Heart right ventricle (tissue), 16 donors: ENCODE data around the gene SLIT1. TPM values are rescaled to one million over a fixed set of nuclear protein-coding genes. Genes with fewer than 3 reads are reported as not detected.

Experiments
- ATAC-seq, 8 donors: fragments of 200-7000 bp; cut with Tn5 transposase; one replicate each; pipeline ENCODE4 v1.9.1; 2020; ENCODE audit warnings: mild to moderate bottlenecking in 8 of 8, moderate library complexity in 8 of 8, moderate number of reproducible peaks in 1 of 8
- DNase-seq, 2 donors: peaks; one replicate each; pipeline ENCODE4 v3.0.0-alpha.2; 2020
- H3K27ac ChIP-seq, 10 donors: fragments of 200-600 bp; sonication (generic) in 2 of 10; one replicate each; pipeline versions ENCODE4 v1.5.0 to v1.8.0; 2020 to 2022; ENCODE audit warnings: mild to moderate bottlenecking in 3 of 10
- H3K27me3 ChIP-seq, 7 donors: fragments of 200-600 bp; one replicate each; pipeline ENCODE4 v1.8.0; 2021 to 2022; ENCODE audit warnings: mild to moderate bottlenecking in 2 of 7
- H3K36me3 ChIP-seq, 9 donors: fragments of 200-600 bp; sonication (generic) in 1 of 9; one replicate each; pipeline versions ENCODE4 v1.5.0 to v1.8.0; 2020 to 2022; ENCODE audit warnings: mild to moderate bottlenecking in 2 of 9
- H3K4me1 ChIP-seq, 9 donors: fragments of 200-600 bp; sonication (generic) in 1 of 9; one replicate each; pipeline versions ENCODE4 v1.5.0 to v1.8.0; 2020 to 2022; ENCODE audit warnings: mild to moderate bottlenecking in 4 of 9
- H3K4me3 ChIP-seq, 10 donors: fragments of 200-600 bp; sonication (generic) in 2 of 10; one replicate each; pipeline versions ENCODE4 v1.5.0 to v1.8.0; 2020 to 2022; ENCODE audit warnings: mild to moderate bottlenecking in 7 of 10, moderate library complexity in 2 of 10
- H3K9me3 ChIP-seq, 11 donors: fragments of 200-600 bp in 10 of 11; sonication (generic) in 2 of 11; one replicate each; pipeline versions ENCODE4 v1.5.0 to v1.8.0; 2013 to 2022; ENCODE audit warnings: mild to moderate bottlenecking in 2 of 11, control low read depth in 1 of 11, moderate library complexity in 1 of 11
- WGBS, 2 donors: extraction: QIAGEN DNeasy Blood & Tissue Kit; methylation state at CpG; one replicate each; pipeline ENCODE4 v1.1.7; 2013; ENCODE audit warnings: inconsistent platforms in 1 of 2; 5-methylcytosine and 5-hydroxymethylcytosine counted together
- intact Hi-C, 10 donors: fragments of 100-400 bp; cut with DNase I; formaldehyde crosslinking; loops; one replicate each; pipeline versions ENCODE4 v1.11.1 to v1.14.2; 2022
- polyA plus RNA-seq, 2 donors: library from polyadenylated mRNA; stranded (reverse); fragments of 200-250 nt; gene quantifications; one replicate each; pipeline ENCODE4 v1.2.3, GENCODE V29; 2013
- total RNA-seq, 10 donors: library from RNA; stranded (reverse); fragmentation: NEBNext Ultra II Directional in 3 of 10; extraction: Animal tissue kit (Norgen Biotek cat#: 25700) in 3 of 10; gene quantifications; one replicate each; pipeline versions ENCODE4 v1.2.1 to v1.2.4, GENCODE V29; 2021 to 2023
- TF ChIP-seq, protein P1 (sequence below), 9 donors: fragments of 200-600 bp; sonication (generic) in 2 of 9; IDR thresholded peaks; one replicate each; pipeline versions ENCODE4 v1.5.0 to v1.8.0; 2021 to 2022; ENCODE audit warnings: antibody characterized with exemption in 9 of 9, mild to moderate bottlenecking in 5 of 9, moderate library complexity in 1 of 9
- donor health status: Arrhythmogenic right ventricular cardiomyopathy.
- donor health status: ischemic (EF 13 %, LVEDD 7.1; RV severe dilation, severe dysfunction).
- donor health status: healthy with polysubstance abuse.
- donor health status: DM: no; HTN: yes; CAD: no.
- donor health status: DM: no; HTN: no; CAD: no.
- donor health status: ischemic (EF 25% LVEDD 6.9; RV normal size, moderate dysfunction).
- donor health status: ischemic (EF 25% LVEDD 5.7; RV mildly dilated, moderate dysfunction).
- donor health status: healthy.
- donor health status: DM: yes; HTN: yes; CAD: no.
- donor health status: Ischemic cardiomyopathy.
- donor health status: ischemic (EF 35%, LVEDD 5.7; RV mildly dilated, moderate dysfunction).
- donor health status: nonischemic (EF 11% LVEDD 7.7; RV severe dilation, severe dysfunction).
- donor health status: DM: yes; HTN: yes; CAD: no.
- donor health status: PGD.
- donor health status: ischemic (EF 29% LVEDD 5.4; RV normal size, mild dysfunction).
- donor health status: nonischemic (EF 23%, LVEDD 6.1; RV moderate dilation, normal function).

Gene SLIT1
- total and polyA plus RNA-seq, 12 donors, result 0.04 to 0.31 (median 0.13) TPM; not detected in 1

DNA sequence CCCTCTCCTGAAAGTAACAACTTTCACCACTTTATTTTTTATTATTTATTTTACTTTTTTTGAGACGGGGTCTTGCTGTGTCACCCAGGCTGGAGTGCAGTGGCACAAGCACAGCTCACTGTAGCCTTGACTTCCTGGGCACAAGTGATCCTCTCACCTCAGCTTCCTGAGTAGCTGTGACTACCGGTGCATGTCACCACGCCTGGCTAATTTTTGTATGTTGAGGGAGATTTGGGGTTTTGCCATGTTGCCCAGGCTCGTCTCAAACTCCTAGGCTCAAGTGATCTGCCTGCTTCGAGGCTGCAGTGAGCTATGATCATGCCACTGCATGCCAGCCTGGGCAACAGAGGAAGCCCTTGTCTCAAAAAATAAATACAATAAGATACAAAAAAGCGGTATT is 14.9 kb upstream of the SLIT1 start:
- Histone ChIP-seq H3K4me1 (peaks cover 0 to 14% (median 7%) of the 10 kb centered on the region in 9 donors), H3K9me3 (peaks cover 0 to 5% (median 0%) of the 10 kb centered on the region in 11 donors), H3K27ac (no peak overlapping the region), H3K4me3 (no peak overlapping the region), H3K27me3 (peaks cover 0 to 51% (median 18%) of the 10 kb centered on the region in 7 donors), H3K36me3 (no peaks in the 10 kb centered on the region)
- intact Hi-C loops, result no loop called here
- DNase-seq, result no peak
- WGBS, 2 donors, result 74 to 82% methylated on average over 6 of the region's 6 CpGs
- ATAC-seq, result no peak
- TF ChIP-seq, protein P1, sequence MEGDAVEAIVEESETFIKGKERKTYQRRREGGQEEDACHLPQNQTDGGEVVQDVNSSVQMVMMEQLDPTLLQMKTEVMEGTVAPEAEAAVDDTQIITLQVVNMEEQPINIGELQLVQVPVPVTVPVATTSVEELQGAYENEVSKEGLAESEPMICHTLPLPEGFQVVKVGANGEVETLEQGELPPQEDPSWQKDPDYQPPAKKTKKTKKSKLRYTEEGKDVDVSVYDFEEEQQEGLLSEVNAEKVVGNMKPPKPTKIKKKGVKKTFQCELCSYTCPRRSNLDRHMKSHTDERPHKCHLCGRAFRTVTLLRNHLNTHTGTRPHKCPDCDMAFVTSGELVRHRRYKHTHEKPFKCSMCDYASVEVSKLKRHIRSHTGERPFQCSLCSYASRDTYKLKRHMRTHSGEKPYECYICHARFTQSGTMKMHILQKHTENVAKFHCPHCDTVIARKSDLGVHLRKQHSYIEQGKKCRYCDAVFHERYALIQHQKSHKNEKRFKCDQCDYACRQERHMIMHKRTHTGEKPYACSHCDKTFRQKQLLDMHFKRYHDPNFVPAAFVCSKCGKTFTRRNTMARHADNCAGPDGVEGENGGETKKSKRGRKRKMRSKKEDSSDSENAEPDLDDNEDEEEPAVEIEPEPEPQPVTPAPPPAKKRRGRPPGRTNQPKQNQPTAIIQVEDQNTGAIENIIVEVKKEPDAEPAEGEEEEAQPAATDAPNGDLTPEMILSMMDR (IDR thresholded peaks at IDR 0.05), result no peak

DNA sequence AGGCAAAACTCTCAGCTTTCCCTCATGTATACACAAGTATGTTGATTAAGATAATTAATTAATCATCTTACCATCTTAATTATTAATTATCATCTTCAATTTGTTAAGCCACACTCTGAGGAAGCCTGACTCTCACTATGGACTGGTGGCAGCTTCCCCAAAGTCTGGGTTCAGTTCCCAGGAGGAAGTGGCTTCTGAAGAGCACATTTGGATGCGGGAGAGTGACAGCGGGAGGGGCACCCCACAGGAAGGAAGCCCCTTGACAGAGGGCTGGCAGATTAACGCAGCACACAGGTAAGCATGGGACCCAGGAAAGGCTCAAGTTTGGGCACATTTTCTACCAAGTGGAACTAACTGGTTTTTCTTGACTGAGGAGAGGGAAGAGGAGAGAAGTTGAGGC is 13.4 kb upstream of the SLIT1 start:
- H3K9me3 ChIP-seq, result peaks cover 0 to 5% (median 0%) of the 10 kb centered on the region in 11 donors

DNA sequence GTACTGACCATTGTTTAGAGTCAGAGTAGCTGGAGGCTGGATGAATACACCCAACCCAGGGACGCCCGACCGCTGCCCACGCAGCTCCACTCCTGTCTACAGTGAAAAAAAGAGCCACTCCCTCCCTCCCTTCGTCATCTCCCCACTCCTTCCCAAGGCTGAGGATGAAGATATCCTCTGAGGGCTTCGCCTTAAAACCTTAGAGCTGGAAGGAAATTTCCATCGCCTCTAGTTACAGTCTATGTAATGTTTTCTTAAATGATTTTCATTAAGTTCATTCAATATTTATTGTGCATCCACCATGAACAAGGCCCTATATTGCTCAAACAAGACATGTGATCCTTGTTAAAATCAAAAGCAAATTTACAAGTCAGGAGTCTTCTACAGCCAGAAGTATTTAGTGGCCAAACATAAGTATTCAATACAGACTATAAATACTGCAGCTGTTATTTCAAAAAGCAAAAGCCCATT is 11.3 kb upstream of the SLIT1 start:
- Histone ChIP-seq H3K9me3 (no peaks in the 10 kb centered on the region), H3K27me3 (peaks cover 0 to 74% (median 22%) of the 10 kb centered on the region in 7 donors), H3K4me3 (no peak overlapping the region), H3K36me3 (no peaks in the 10 kb centered on the region), H3K27ac (no peak overlapping the region), H3K4me1 (peaks cover 0 to 14% (median 7%) of the 10 kb centered on the region in 9 donors)
- no peak for DNase-seq
- intact Hi-C loops, result loop anchor here in 2 of 10 donors (5.0 kb wide), 1 partner anchor 120 kb away; no protein-coding TSS in a partner anchor
- 62 to 74% methylated on average over 7 of the region's 7 CpGs for WGBS, 2 donors
- peak in 3 of 8 donors; percentile 50 to 68 (median 67) for ATAC-seq
- TF ChIP-seq, protein P1 (IDR thresholded peaks at IDR 0.05), result no peak

More for the DNA sequence above, 13.4 kb upstream of the SLIT1 start:
- DNase-seq (no peak), ATAC-seq (no peak)
- no peak overlapping the region for H3K4me3 ChIP-seq
- no peak overlapping the region for H3K27ac ChIP-seq
- TF ChIP-seq, protein P1 (IDR thresholded peaks at IDR 0.05), result no peak
- WGBS, 2 donors, result 59 to 70% methylated on average over 3 of the region's 3 CpGs
- H3K27me3 ChIP-seq, result peaks cover 0 to 65% (median 20%) of the 10 kb centered on the region in 7 donors
- peaks cover 0 to 14% (median 7%) of the 10 kb centered on the region in 9 donors for H3K4me1 ChIP-seq
- H3K36me3 ChIP-seq, result no peaks in the 10 kb centered on the region
- intact Hi-C loops, result loop anchor here in 2 of 10 donors (5.0 kb wide), 1 partner anchor 122 kb away; no protein-coding TSS in a partner anchor

DNA sequence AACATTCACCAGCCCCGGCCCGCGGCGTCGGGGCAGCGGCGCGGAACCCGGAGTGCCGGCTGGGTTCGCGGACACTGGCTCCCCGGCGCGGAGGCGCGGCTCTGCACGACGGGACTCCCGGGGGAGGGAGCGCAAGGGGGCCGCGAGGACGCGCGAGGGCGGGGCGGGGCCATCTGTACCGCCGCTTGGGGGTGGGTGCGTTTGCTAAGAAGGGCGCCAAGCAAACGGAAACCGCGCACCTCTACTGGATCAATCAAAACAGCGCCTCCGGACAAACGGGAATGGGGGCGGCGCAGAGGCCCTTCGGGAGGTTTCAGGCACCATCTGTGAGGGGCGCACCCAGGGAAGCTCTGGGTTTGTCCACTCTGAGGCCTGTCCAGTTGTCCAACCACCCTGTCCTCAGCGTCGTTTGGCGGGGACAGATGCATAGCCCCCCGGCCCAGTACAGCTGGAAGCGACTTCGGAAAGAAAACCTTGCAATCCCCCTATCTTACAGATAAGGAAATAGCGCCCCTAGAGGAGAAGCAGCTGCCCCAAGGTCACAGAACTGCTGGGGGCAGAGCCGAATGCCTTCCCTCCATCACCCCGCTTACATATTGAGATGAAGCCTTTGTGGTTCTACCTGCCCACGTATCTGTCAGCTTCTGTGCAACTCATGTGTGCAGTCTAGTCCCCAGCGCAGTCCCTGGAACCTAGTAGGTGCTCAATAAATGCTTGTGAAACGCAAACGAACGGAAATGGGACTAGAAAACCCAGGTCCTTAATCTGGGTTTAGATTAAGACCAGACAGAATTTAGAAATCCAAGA is 10.7 kb upstream of the SLIT1 start:
- peak overlapping the region in 1 of 10 donors; percentile 8 for H3K27ac ChIP-seq
- H3K4me1 ChIP-seq, result peaks cover 0 to 14% (median 7%) of the 10 kb centered on the region in 9 donors
- TF ChIP-seq, protein P1 (IDR thresholded peaks at IDR 0.05), result peak in 8 of 9 donors; percentile 38 to 80 (median 62)
- WGBS, 2 donors, result 5 to 6% methylated on average over 56 of the region's 56 CpGs
- H3K4me3 ChIP-seq, result peak overlapping the region; percentile 7 to 64 (median 53)
- no peaks in the 10 kb centered on the region for H3K9me3 ChIP-seq
- intact Hi-C loops, result loop anchor here in 2 of 10 donors (5.0 kb wide), 1 partner anchor 119 kb away; no protein-coding TSS in a partner anchor
- no peaks in the 10 kb centered on the region for H3K36me3 ChIP-seq
- peaks cover 0 to 74% (median 22%) of the 10 kb centered on the region in 7 donors for H3K27me3 ChIP-seq
- DNase-seq (peak; percentile 23 to 52), ATAC-seq (peak; percentile 55 to 86 (median 76))
